IPS-18a (cell line): ENCODE data around the gene RARRES2.
"Not testable (repeated sequence)": the region's sequence is repeated elsewhere in the genome, so short reads cannot be mapped to it uniquely, and the experiment has no call there.

Experiments used
- H3K27ac ChIP-seq: one replicate; pipeline ENCODE4 v1.5.1; 2013; ENCODE audit warnings: low read length
- H3K27me3 ChIP-seq: one replicate; pipeline ENCODE4 v1.6.1; 2013; ENCODE audit warnings: mild to moderate bottlenecking, low read length; ENCODE audit not compliant: control insufficient read depth, insufficient read depth
- H3K36me3 ChIP-seq: one replicate; pipeline ENCODE4 v1.6.1; 2013; ENCODE audit warnings: low read depth, low read length; ENCODE audit not compliant: control insufficient read depth
- H3K4me1 ChIP-seq: one replicate; pipeline ENCODE4 v1.6.1; 2013; ENCODE audit warnings: low read depth, low read length; ENCODE audit not compliant: control insufficient read depth
- H3K4me3 ChIP-seq: one replicate; pipeline ENCODE4 v1.5.1; 2013; ENCODE audit warnings: low read length
- H3K9ac ChIP-seq: one replicate; pipeline ENCODE4 v1.6.1; 2013; ENCODE audit warnings: mild to moderate bottlenecking, low read length, moderate library complexity
- H3K9me3 ChIP-seq: one replicate; pipeline ENCODE4 v1.6.1; 2013; ENCODE audit warnings: low read depth, low read length; ENCODE audit not compliant: control insufficient read depth

RARRES2 gene

DNA sequence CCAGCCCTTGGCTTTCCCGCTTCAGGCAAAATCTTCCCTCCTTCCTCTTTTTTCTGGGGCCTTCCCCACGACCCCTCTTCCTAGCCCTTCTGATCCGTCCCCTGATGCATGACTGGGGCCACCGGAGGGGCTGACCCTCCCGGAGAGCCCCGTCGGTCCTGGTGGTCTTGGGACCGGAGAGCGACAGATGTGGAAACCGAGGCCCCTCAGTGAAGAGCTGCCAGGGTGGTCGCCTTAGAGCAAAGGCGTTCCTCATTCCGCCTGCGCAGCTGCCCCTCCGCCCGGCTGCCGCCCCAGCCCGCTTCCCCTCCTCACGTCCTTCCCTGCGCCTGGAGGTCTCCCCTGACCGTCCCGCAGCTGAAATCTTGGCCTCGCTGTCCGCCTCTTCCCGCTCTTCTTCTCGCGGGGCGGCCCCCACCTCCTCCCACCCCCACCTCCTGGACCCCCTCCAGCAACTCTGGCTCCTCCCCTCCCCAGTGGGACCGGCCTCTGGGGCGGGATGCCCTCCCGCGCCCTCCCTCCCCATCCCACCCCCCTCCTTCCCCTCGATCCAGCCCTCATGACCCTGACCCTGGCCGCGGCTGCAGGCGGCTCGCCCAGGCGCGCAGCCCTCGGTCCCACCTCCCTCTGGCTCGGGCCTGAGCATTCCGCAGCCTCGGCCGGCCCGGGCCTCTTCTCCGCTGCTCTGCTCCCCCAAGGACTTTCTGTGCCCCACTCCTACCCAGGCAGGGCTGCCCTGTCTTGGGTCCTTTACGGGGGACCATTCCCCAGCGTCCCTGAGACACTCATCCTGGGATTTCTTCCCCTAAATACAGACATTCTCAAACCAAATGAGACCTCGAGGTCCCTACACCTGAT lies at the start of gene RARRES2:
RARRES2 (minus strand) TSS at position 367 of the 858 bp plus-strand sequence. CDS start 1,020 bp downstream, outside the sequence.
- Histone ChIP-seq H3K9ac (peak within 1 kb of the TSS; percentile 65), H3K4me3 (peak within 1 kb of the TSS; percentile 77), H3K36me3 (peaks cover 7% of the 10 kb centered on the region)

DNA sequence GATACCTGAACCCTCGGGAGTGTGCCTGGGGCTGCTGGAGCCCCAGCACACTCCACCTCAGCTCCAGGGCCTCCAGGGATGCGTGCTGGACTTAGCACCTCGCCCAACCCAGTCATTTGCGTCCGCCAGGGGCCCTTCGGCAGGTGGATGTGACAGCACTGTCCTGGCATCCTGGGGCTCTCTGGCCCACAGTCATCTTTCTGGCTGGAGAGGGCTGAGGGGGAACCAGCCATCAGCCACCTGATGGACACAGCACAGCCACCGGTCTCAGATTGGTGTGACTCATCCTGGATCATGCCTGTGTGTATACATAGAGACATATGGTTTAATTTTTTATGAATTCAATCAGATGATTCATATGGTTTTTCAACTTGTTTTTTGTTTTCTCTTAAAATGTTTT lies 48.8 kb upstream of the RARRES2 start:
- H3K27me3 ChIP-seq = no peaks in the 10 kb centered on the region
- no peak overlapping the region for H3K4me3 ChIP-seq
- H3K9me3 ChIP-seq = no peaks in the 10 kb centered on the region
- no peak overlapping the region for H3K9ac ChIP-seq
- peaks cover 38% of the 10 kb centered on the region for H3K4me1 ChIP-seq
- peaks cover 28% of the 10 kb centered on the region for H3K36me3 ChIP-seq
- no peak overlapping the region for H3K27ac ChIP-seq

More for the DNA sequence above, at the start of gene RARRES2:
- H3K9me3 ChIP-seq = peaks cover 8% of the 10 kb centered on the region
- peaks cover 39% of the 10 kb centered on the region for H3K27me3 ChIP-seq
- no peak within 1 kb of the TSS for H3K27ac ChIP-seq
- H3K4me1 ChIP-seq = peaks cover 10% of the 10 kb centered on the region

DNA sequence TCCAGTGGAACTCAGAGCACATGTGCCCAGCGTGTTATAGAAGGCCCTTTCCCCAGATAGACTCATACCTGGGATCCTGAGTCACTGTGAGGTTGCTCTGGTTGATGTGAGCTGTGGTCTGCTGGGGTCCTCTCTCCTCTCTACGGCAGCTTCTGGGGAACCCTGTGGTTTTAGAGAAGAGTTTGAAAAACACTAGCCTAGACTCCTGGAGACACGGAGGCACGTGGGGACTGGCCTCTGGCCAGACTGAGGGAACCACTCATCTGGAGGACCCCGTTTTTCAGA lies 48.0 kb upstream of the RARRES2 start:
- H3K4me3 ChIP-seq = no peak overlapping the region
- H3K27ac ChIP-seq = no peak overlapping the region
- no peaks in the 10 kb centered on the region for H3K9me3 ChIP-seq
- no peaks in the 10 kb centered on the region for H3K27me3 ChIP-seq
- peaks cover 28% of the 10 kb centered on the region for H3K36me3 ChIP-seq
- peaks cover 42% of the 10 kb centered on the region for H3K4me1 ChIP-seq
- no peak overlapping the region for H3K9ac ChIP-seq

DNA sequence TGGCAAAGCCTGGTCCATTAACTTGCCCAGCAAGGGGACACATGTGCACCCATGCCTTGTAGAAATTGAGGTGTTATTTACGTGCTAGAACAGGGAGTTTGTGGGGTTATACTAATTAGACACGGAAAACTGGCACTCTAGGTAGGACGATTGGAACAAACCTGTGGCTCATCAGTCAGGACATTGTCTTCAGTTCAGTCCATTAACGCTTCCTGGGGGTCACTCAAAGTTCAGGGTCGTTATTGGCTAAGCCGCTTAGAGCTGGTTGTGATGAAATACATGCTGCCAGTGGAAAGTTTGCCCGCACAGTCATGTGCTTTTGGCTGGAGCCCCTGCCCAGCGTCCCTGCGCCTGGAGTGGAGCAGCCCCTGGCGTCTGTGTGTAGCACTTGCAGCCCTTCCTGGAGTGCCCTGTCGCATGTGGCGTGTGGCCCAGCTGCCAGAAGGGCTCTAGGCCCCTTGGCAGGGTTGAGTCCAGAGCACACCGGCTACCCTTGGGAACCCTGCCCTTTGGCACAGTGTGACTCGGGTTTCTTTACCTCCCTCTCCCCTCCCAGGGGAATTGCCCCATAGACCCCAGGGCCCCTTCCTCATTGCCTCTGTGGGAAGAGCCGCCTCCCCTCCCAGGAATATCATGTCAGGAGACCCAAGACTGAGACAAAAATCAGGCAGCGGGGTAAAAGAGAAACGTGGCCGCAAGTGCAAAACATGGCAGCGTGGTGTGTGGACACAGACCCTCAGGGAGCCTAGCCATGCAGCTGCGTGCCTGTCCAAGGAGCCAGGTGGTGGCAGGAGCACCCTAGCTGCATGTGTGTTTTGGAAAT lies 47.5 kb upstream of the RARRES2 start:
- Histone ChIP-seq H3K4me1 (peaks cover 42% of the 10 kb centered on the region), H3K36me3 (peaks cover 28% of the 10 kb centered on the region), H3K27ac (no peak overlapping the region), H3K9ac (no peak overlapping the region), H3K27me3 (no peaks in the 10 kb centered on the region), H3K4me3 (no peak overlapping the region), H3K9me3 (no peaks in the 10 kb centered on the region)

DNA sequence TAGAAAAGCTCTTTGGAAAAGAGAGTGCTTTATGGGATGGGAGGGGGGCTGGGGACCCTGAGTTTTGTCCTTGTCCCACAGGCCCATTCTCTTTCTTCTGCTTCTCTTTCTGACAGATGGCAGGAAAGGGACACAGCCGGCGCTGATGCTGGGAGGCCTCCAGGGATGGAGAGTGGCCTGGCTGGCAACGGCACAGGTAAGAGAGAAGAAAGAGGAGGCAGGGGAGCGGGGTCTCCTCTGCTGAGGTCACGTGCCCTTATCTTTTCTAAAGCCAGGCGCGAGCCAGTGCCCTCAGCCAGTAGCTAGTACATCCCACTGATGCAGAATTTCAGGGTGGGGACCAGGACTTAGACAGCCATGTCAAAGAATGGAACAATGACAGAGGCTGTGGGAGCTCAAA lies 46.9 kb upstream of the RARRES2 start:
- no peaks in the 10 kb centered on the region for H3K9me3 ChIP-seq
- H3K4me3 ChIP-seq = no peak overlapping the region
- H3K27me3 ChIP-seq = no peaks in the 10 kb centered on the region
- H3K4me1 ChIP-seq = peaks cover 44% of the 10 kb centered on the region
- H3K36me3 ChIP-seq = peaks cover 28% of the 10 kb centered on the region
- no peak overlapping the region for H3K9ac ChIP-seq
- H3K27ac ChIP-seq = no peak overlapping the region

DNA sequence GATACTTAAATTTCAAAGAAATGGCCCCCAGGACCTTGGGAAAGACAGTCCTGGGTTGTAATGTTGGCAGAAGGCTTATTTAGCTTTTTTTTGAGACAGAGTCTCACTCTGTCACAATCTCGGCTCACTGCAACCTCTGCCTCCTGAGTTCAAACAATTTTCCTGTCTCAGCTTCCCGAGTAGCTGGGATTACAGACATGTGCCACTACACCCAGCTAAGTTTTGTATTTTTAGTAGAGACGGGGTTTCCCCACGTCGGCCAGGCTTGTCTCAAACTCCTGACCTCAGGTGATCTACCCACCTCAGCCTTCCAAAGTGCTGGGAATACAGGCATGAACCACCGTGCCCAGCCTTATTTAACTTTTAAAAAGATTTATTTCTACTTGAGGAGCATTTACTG lies 44.5 kb upstream of the RARRES2 start:
- H3K9me3 ChIP-seq, H3K27me3 ChIP-seq, H3K4me3 ChIP-seq, H3K9ac ChIP-seq: not testable (repeated sequence)
- peaks cover 51% of the 10 kb centered on the region for H3K4me1 ChIP-seq
- H3K36me3 ChIP-seq = peaks cover 29% of the 10 kb centered on the region
- H3K27ac ChIP-seq = peak overlapping the region; percentile 21

DNA sequence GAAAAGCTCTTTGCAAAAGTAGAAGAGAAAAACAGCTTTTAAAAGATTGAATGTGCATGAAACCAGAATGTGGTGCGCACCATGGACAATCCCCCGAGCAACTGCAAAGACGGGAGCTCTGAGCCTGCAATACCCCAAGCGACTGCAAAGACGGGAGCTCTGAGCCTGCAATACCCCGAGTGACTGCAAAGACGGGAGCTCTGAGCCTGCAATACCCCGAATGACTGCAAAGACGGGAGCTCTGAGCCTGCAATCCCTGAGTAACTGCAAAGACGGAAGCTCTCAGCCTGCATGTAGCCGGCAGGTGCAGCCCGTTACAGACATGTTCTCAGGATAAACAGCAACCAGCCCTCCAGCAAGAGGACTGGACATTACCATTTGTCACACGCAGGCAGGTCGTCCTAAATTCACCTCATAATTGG lies 43.9 kb upstream of the RARRES2 start:
- H3K4me1 ChIP-seq = peaks cover 57% of the 10 kb centered on the region
- no peak overlapping the region for H3K4me3 ChIP-seq
- H3K27me3 ChIP-seq = no peaks in the 10 kb centered on the region
- peaks cover 23% of the 10 kb centered on the region for H3K36me3 ChIP-seq
- H3K27ac ChIP-seq = peak overlapping the region; percentile 21
- no peaks in the 10 kb centered on the region for H3K9me3 ChIP-seq
- no peak overlapping the region for H3K9ac ChIP-seq

DNA sequence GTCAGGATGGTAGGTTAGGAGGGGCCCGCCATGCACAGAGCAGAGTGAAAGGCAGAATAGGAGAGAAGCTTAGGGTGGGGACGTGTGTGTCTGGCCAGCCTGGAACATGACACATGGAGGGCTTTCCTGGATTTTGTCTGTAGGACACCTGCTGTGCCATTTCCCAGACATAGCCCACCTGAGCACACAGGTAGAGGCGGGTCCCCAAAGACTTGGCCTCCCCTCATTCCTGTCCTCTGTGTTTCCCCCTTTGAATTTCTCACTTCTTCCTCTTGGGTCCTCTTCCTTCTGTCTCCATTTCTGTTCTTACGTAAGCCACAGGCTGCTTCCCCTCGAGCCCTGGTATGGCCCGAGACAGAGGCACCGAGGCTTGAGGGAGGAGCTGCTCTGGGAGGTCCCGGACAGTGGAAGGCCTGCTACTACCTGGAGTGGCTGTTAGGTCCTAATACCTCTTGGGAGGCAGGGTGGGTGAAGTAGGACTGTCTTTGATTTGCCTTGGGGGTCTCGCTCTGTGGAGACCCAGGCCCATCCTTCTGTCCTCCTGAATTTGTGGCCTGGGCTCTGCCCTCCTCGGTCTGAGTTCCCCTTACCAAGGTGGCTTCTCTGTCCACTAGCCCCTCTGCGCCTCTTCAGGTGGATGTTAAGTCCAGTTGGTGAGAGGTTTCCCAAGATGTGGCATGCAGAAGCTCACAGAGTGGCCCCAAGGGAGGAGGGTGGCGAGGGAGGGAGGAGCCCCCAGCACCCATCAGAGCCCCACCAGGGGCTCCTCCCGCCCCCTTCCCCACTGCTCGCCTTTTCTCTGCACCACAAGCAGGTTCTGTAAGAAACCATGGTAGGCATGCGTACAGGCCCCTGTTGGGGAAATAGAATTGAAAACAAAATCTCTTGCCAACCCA lies 43.2 kb upstream of the RARRES2 start:
- Histone ChIP-seq H3K4me3 (peak overlapping the region; percentile 44), H3K27me3 (no peaks in the 10 kb centered on the region), H3K9ac (peak overlapping the region; percentile 78), H3K9me3 (no peaks in the 10 kb centered on the region), H3K36me3 (peaks cover 19% of the 10 kb centered on the region), H3K4me1 (peaks cover 61% of the 10 kb centered on the region), H3K27ac (peak overlapping the region; percentile 94)

DNA sequence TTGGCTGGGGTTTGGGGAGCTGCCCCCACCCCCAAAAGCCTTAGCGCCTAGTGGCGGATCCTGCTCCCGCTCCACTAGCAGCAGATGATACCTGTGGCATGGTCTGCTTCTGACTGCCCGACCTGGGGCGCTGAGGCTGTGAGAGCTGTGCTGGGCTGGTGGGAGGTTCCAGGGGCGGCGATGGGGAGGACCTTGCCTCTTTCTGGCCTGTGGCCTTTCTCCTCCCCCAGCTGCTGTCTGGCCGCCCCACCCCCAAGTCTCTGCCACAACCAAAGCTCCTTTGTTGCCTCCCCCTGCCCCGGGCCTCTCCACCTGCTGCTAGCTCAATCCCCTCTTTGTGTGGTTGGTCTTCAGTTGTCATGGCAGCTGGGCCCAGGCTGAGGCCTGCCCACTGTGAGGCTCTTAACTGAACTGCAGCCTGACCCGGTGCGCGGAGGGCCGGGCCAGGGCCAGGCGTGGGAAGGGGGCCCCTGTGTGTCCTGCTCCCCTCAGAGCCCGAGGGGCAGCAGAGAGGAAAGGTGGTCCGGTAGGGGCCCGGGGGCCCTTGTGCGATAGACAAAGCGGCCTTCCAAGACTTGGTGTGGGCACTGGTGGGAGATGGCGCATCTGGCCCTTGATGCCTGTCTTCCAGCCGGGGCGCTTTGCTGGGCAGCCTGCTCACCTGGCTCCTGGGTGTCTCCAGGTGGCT lies 42.4 kb upstream of the RARRES2 start:
- Histone ChIP-seq H3K27me3 (no peaks in the 10 kb centered on the region), H3K4me1 (peaks cover 61% of the 10 kb centered on the region), H3K4me3 (peak overlapping the region; percentile 44), H3K27ac (peak overlapping the region; percentile 94), H3K9me3 (no peaks in the 10 kb centered on the region), H3K36me3 (peaks cover 12% of the 10 kb centered on the region), H3K9ac (peak overlapping the region; percentile 78)

DNA sequence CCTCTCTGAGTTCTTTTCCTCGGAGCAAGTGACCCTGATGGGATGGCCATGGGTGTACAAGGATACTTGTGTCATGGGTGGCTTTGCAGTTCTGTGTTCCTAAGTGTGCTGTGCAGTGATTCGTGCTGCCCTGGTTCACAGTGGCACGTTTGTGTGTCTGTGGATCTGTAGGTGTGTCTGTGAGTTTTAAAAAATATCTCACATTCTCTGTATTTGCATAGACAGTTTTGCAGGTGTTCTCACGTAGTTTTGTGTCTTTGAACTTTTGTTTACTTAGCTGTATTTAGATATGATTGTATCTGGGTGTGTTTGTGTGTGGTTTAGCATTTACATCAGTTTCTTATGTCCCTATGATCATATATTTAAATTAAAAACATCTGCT lies 41.4 kb upstream of the RARRES2 start:
- H3K27ac ChIP-seq = peak overlapping the region; percentile 76

More for the DNA sequence above, 41.4 kb upstream of the RARRES2 start:
- peaks cover 8% of the 10 kb centered on the region for H3K36me3 ChIP-seq
- peak overlapping the region; percentile 38 for H3K9ac ChIP-seq
- no peaks in the 10 kb centered on the region for H3K9me3 ChIP-seq
- peak overlapping the region; percentile 41 for H3K4me3 ChIP-seq
- H3K27me3 ChIP-seq = no peaks in the 10 kb centered on the region
- H3K4me1 ChIP-seq = peaks cover 59% of the 10 kb centered on the region
